CD4-positive, alpha-beta T cell treated with Interleukin-10 for 1 hour (primary cell): ENCODE results near the gene CSNK1G3.
"Not testable (repeated sequence)": the region's sequence is repeated elsewhere in the genome, so short reads cannot be mapped to it uniquely, and the experiment has no call there.

Experiments used
- DNase-seq: peaks from one replicate; pipeline ENCODE4 v3.0.0-alpha.2; 2020

The CSNK1G3 gene

DNA sequence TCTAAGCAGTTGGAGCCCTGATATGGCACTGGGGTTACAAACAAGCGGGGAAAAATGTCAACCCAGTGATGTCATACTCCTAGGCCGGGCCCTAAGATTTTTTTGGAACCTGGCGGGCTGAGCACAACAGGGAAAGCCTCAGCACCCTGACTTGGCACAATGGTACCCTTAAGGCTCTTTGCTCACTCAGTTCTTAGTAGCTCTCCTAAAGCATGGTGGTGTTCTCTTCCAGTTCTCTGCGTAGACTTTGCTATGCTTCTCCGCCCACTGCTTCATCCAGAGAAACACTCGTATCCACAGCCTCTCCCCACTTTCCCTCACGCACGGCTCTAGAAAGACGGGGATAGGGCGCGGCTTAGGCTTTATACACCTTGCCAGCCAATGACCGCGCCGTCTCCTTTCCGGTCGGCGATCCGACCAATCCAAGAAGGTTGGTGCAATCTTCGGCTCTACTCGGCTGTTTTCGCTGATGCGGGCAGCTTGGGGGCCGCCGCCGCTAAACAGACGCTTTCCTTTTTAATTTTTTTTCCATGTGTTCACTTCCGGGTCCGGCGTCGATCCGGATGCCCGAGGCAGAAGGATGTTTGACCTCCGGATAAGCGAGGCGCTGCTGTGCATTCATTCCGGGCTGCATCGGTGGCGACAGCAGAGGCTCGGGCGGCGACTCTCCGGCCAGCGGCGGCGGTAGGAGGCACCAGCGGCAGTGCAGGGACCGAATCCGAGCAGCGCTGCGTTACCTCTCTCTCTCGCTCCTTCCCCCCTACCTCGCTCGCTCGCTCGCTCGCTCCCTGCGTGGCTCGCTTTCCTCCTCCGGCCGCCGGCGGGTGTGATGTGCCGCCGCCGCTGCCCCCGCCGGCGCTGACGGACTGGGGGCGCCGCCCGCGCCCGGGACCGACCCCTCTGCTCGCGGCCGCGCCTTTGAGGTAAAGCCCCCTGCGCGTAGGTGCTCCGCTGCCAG lies at the start of gene CSNK1G3:
Gene CSNK1G3, plus strand, starts transcription at position 530 of the 958 bp plus-strand sequence. CDS start 33,487 bp downstream, outside the sequence.
- DNase-seq, result peak; percentile 95

DNA sequence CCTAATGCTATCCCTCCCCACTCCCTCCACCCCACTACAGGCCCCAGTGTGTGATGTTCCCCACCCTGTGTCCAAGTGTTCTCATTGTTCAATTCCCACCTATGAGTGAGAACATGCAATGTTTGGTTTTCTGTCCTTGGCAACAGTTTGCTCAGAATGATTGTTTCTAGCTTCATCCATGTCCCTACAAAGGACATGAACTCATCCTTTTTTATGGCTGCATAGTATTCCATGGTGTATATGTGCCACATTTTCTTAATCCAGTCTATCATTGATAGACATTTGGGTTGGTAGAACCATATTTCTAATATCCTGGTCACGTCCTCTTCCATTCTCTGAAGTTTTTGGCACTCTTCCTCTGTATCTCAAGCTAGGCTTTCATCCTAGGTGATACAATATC lies 45.1 kb upstream of the CSNK1G3 start:
- DNase-seq, result not testable (repeated sequence)

DNA sequence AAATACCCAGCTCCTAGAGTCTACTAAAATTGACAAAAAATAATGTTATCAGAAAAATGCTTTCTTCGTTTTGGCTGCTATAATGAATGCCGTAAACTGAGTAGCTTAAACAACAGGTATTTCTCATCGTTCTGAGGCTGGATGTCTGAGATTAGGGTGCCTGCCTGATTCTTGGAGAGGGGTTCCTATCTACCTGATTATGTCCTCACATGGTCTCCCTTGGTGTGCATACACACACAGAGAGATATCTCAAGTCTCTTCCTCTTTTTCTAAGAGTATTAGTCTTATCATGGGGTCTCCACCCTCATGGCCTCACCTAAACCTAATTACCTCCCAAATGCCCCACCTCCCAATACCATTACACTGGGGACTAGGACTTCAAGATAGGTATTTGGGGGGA lies 40.6 kb upstream of the CSNK1G3 start:
- DNase-seq, result no peak

DNA sequence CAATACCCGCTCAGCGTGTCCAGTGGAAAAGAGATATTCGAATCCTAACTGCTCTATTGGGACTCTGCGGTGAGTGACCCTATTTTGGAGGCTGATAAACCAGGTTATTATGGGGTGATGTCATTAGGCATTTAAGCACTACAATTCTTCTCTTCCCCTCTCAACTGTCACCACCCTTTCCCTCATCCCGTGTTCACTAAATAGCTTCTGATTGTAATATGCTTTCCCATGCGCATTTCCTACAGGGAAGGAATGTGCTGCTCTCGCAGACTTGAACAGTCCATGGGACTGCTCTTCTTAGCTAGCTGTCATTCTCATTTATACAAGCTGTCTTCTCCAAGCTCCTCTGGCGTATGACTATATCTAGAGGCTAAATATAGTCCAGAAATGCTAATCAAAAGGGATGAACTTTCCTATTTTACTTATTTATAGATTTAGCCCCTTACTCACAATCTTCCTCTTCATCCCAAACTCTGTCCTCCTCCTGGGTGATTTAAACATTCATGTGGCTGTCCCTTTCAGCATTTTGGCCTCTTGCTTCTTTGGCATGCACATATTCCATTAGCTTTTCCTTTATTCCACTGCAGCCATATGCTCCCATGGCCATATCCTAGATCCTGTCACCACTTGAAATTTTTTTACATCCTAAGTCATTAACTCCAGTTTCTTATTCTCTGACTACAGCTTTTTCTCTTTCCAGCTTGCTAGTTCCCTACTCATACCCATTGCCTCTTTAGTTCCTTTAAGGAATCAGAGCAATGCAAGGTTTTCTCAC lies 39.6 kb upstream of the CSNK1G3 start:
- no peak for DNase-seq

DNA sequence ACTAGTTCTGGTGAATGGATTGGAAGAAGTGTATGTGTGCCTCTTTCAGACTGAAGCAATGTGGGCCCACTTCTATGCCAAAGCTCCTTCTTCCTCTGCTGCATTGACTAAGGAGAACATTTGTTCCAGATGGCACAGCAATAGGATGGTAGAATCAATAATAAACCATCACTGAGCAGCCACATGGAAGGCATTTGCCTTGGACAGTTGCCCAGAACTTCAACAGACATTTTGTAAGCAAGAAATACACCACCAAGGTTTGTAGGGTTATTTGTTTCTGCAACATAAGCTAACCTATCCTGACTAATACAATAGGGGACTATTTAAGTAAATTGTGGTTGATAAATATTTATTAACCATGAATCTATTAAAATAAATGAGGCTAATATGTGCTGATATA lies 37.7 kb upstream of the CSNK1G3 start:
- DNase-seq, result no peak

DNA sequence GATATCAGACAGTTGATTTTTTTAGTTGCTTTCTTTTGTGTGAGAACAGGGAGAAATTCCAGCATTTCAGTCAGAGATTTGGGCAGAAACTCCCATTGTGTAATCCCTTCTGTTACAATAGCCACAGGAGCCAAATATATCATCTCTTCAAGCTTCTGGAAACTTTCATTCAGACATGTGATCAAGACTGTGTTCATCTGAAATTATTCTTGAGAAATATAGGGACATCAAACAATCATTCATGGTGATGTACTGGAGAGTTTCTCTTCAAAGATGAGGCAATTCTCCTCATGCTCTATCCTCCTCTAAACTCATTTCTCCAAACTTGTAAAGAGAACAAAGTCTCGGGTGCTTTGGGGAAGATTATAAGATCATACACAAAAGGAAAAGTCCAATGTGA lies 35.2 kb upstream of the CSNK1G3 start:
- DNase-seq, result no peak

DNA sequence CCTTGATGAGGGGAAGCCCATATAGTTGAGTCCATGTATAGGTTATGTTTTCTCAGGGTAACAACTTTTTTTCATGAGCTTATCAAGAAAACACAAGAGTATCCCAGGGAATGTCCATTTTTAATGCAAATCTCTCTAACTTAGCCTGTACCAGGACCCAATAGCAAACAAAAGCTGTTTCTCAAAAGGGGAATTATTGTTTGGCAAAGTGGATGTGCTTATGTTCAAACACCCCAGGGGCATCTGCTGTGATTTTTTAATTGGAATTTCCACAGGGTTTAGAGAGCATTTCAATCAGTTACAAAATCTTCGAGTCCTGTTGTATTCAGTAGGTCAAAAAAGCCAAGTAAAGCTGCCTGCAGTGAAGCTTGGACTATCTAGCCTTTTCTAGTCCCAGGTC lies 33.4 kb upstream of the CSNK1G3 start:
- DNase-seq, result no peak

DNA sequence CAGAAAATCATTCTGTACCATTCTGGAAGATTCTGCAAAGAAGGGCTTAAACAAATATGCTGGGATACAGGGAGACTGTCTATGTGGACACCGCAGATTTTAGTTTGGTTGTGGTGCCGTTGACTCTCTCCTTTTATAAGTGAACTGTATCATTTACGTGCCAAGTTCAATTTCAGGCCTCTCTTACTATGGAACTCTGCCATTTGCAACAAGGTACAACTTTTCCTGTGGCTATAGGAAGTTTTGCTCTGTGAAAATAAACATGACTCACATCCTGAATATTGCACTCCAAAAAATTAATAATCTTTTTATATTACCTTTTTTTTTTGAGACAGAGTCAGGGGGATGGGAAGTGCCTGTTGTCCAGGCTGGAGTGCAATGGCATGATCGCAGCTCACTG lies 29.7 kb upstream of the CSNK1G3 start:
- no peak for DNase-seq

DNA sequence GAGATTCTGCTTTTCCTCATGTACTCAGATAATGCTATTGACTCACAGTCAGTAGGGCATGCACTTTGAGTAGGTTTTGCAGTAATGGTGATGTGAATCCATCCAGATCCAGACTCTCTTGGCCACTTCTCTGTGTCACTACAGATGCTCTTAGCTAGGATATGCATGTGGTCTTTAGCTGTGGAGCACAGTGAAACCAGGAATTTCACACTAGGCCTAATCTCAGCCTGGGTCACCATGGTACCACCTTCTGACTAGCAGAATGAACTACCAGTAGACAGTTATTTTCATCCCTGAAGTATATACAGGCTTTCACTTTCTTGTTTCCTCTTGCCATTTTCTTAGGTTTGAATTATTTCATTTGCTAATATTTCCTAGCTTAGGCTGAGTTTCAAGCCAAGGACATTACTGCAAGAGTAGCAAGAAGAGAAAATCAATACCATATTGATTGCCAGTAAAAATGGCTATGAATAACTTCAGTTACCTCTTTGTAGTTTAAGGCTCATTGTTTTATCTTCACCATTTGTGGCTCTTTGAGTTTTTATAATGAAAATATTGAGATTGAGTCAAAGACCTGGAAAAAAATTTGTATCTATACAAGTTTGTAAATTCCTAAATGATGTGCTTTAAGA lies 28.4 kb upstream of the CSNK1G3 start:
- no peak for DNase-seq

DNA sequence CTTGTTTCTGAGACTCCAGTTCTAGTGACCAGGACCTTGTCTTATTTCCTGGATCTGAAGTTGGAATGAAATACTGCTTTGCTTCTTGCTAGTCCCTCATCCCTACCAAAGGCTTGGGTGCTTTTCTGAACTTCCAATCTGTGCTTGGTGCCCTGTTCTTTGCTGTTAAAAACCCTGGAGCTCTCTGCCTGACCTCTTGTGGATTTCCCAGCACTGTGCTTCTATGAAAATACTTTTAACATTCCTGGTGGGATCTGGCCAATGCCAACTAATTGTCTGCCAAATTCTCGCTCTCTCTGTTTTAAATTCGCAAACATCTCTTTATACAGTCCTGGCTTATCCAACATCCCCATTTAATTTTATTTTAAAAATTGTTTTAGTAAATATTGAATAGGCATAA lies 26.7 kb upstream of the CSNK1G3 start:
- no peak for DNase-seq

DNA sequence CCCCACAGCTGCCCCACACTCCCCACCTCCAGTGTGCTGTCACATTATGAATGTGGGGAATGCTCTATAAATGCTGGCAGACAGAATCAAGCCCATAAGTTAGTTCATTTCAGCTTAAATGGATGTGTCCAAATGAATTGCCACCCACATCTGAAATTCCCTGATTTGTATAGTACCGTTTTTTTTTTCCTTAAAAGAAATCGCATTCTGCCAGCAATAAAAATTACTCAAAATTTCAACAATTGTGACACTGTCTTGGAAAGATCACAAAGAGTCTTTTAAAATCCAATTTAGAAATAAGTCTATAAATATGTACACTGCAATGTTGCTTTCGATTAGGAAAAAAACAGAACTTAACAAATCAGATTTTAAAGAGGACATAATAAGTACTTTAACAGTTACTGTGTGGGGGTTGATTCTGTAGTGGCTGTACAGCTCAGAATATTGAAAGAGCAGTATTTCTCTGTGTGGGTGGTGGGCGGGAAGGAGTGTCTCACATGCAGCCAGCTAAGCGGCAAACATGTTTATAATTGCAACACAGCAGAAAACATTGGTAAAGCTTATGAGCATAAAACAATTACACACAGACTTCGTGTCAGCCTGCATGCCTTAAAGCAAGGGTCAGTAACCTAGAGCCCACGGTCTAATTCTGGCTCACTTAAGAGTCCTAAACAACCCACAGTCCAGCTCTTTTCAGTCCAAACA lies 24.9 kb upstream of the CSNK1G3 start:
- no peak for DNase-seq

DNA sequence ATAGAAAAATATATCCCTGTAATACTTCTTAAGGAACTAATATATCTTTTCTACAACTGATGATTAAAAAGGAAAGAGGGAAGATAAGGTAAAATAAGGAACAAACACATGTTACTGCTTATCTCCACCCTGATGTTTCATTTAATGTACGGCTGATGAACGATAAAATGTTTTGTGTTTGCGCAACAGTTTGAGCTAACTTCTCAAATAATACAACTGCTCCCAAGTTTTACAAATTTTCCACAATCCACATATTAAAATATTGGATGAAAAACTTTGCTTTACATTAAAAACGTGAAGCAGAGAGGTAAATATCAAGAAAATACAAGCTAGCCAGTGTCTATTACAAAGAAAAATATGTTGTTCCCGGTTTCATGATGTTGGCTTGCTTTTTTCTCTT lies 21.0 kb upstream of the CSNK1G3 start:
- DNase-seq, result no peak

DNA sequence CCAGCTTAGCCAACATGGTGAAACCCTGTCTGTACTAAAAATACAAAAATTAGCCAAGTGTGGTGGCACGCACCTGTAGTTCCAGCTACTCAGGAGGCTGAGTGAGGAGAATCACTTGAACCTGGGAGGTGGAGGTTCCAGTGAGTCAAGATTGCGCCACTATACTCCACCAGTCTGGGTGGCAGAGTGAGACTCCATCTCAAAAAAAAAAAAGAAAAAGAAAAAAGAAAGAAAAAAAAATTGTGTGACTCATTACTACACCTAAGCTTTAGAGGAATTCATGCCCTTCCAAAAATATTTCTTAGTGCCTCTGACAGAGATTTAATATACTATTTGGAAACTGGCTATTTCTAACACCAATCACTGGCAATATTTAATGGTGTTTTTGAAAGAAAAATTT lies 16.8 kb upstream of the CSNK1G3 start:
- not testable (repeated sequence) for DNase-seq

DNA sequence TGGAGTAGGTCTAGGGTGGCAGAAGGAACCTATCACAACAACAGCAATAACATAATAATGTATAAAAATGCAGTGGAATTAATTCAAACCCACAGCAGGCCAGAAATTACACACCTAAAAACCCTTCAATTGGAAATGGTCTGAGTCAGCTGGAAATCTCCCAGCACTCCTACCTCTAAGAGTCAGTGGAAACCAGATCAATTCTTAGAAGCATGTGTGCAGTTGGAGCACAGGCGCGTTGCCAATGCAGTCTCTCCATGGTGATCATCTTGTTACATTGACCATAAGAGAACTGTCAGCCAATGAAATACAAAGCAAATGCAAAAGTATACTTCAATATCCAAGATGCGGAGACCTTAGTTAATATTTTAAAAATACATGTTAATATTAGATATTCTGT lies 15.1 kb upstream of the CSNK1G3 start:
- no peak for DNase-seq

DNA sequence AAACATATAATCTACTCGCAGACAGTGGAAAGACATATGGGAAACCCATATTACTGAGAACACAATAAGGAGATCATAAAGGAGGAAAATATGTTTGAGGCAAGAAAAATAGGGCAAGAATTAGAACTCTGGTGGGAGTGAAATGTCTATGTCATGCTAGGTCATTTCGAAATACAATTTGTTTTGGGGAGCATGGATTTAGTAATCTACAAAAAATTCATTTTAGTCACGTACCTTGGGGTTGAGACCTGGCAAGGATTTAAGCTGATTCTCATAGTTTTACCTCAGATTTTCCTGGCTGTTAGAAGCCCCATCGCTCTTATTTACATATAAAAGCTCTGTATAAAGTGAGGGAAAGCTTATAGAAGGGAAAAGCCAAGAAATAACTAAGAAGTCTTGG lies 11.5 kb upstream of the CSNK1G3 start:
- no peak for DNase-seq

DNA sequence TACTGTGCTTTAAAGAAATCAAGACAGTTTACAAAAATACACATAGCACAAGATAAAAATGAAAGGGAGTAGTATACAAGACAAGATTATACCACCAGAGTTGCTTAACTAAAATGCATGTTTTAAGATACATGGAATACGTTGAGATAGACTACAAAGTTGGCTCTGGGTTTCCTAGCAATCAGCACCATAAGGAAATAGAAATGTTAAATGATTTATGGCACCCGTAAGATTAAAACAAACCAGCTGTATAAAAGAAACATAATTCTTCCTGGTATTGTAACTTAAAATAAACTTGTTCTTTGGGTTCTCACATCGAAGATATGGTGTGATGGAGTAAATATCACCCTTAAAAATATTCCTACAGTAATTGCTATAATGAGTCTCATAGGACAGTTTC lies 9.9 kb upstream of the CSNK1G3 start:
- no peak for DNase-seq

DNA sequence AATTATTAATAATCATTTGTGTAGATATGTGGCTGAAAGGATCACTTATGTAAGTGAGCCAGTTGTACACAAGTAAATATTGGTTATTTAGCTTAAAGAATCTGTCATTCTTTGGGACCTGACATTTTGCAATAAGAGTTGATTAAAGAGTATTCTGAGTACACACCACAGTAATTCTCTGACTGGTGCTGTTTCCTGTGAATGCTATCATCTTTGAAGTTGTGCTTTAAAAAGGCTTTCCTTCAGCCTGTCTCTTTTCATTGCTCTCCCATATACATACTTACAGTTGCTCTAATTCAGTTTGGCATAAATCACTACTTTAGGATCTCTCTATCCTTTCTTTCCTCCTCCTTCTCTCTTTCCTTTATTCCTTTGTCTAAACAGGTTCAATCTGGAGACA lies 8.7 kb upstream of the CSNK1G3 start:
- DNase-seq, result no peak

DNA sequence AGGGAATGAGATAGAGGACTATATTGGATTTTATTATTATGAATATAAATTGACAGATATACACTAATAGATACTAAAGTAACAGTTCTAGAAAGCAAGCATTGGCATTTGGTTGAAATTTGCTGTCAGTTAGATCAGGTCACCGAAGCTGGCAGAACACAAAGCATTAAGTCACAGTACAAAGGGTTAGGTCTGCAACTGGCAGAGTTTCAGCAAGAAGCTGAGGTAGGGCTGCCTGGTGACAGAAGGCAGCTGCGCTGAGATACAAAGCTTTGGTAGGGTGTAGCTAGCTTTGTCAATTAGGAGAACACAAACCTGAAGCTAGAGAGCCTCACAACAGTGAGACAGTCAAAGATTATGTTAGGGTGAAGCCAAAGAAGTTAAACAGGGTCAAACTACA lies 6.3 kb upstream of the CSNK1G3 start:
- DNase-seq, result no peak

DNA sequence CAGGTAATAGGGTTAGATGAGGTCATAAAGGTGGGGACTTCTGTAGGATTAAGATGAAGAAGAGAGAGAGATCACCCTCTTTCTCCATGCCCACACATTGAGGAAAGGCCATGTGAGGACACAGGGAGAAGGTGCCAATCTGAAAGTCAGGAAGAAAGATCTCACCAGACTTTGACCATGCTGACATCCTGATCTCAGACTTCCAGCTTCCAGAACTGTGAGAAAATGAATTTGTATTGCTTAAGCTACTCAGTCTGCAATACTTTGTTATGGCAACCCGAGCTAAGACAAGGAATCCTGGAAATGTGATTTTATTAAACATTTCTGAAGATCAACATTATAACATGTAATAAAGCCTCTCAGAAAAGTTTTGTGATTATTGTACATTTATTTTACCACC lies 3.5 kb upstream of the CSNK1G3 start:
- no peak for DNase-seq

DNA sequence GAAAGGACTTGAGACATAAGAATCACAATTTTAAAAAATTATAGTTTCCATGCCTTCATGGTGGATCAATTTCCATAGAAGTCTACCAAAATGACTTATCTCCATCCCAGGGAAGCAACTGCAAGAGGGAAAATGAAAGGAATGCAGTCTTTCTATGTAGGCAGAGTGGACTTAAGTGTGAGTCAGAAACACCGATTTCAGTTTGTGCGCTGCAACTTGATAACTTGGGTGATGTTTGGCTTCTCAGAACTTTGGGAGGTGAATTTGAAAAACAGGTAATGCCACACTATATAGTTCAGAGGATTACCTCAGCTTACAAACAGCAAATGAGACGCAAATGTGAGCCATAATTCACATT lies 708 bp upstream of the CSNK1G3 start:
- DNase-seq, result no peak

DNA sequence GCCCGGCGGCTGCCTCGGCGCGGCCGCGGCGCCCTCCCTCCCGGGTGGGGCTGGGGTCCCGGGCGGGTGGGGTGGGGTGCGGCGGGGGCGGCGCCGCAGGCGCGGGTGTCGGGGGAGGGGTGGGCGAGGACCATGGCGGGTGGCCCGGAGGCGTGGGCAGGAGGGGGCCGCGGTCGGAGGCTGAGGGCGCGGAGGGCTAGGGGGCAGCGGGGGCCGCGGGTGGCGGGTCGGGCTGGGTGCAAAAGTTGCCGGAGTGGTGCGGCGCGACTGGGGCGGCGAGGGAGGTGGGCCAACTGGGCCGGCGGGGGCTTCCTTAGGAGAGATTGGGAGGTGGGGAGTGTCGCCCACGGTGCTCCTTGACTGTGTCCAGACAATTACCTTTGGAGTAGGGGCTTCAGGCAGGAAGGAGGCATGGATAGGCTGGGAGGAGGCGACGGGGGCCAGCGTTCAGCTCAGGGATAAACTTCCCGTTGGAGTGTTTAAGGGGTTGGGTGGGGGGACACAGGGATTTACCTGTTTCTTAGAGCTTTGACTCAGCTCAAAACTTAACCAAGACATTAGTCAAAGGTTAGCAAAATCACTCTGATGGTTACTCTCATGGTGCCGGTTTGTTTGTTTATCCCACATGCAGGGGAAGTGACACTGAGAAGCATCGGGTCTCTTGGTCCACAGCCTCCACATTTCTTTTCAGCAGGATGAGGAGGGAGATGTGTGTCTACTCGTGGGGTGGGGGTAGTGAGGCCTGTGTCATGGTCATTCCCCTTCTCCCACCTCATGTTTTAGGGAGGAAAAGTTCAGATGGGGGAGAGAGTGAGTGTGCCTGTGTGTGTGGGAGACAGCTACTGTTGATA lies 859 bp downstream of the CSNK1G3 start:
- peak; percentile 42 for DNase-seq
